C4-2B (cell line): ENCODE data around the gene GIPC1.

Experiments
- CTCF ChIP-seq: fragments of 450-650 bp; conservative IDR thresholded peaks from 2 replicates; pipeline ENCODE4 v1.5.1; 2017; ENCODE audit warnings: mild to moderate bottlenecking
- ZFX ChIP-seq: fragments of 450-650 bp; IDR thresholded peaks from 2 replicates; pipeline ENCODE4 v1.6.1; 2017

GRCh38 chr19:14463747-14464146, 32.2 kb downstream of the GIPC1 start:
- TF ChIP-seq CTCF (no peak), ZFX (no peak)
